Measurements from ENCODE around the gene IL17D. TPM values are rescaled to one million over a fixed set of nuclear protein-coding genes. Genes with fewer than 3 reads are reported as not detected.

IL17D gene
- total RNA-seq, 3 donors from 2014 or later: 0.73 to 6.7 (median 2.0) TPM

DNA sequence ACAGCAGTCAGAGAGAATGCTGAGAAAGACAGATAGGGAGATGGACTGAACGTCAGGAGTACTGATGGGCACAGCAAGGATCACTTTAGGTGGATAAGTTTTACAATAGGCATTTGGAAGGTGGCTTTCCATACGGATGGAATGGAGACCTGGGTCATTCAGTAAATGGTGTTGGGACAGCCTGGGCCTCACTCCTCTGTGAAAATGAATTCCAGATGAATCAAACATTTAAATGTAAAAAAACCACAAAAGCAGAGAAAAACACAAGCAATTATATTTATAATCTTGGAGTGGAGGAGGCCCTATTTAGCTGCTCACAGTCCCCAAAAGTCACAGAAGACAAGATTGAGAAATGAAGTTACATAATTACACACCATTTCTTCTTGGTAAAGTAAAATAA, 4.7 kb downstream of the IL17D start:
- DNase-seq (ENCODE audit: low spot score in 2 of 2): no peak
- no peak for TF ChIP-seq POLR2A (IDR thresholded peaks at IDR 0.05)
- H3K4me1 ChIP-seq: no peaks in the 10 kb centered on the region
- H3K27ac ChIP-seq: no peak overlapping the region
- H3K36me3 ChIP-seq: no peaks in the 10 kb centered on the region
- no peak overlapping the region for H3K4me3 ChIP-seq
- no peaks in the 10 kb centered on the region for H3K27me3 ChIP-seq
- H3K9me3 ChIP-seq: no peaks in the 10 kb centered on the region
- intact Hi-C loops (cut with DNase I; ENCODE audit: low total_unique reads): no loop called here

DNA sequence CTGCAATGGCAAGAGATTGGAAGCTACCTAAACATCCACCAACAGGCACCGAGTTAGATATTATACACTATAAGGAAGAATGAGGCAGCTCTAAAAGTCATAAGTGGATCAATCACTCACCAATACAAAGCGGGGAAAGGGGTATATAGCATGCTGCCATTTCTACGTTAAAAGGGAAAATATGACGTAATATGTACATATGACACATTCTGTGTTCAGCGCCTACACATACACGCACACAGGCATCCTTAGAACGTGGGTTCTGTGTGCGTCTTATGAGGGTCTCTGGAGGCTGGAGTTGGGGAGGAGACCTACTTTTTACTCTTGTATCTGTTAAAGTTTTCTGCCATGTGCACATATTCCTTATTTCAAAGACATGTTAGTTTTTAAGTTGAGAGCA, 5.9 kb downstream of the IL17D start:
- intact Hi-C loops (cut with DNase I; ENCODE audit: low total_unique reads): no loop called here
- DNase-seq (ENCODE audit: low spot score in 2 of 2): no peak
- no peaks in the 10 kb centered on the region for H3K4me1 ChIP-seq
- no peaks in the 10 kb centered on the region for H3K9me3 ChIP-seq
- no peak for TF ChIP-seq POLR2AphosphoS5 (IDR thresholded peaks at IDR 0.05)
- TF ChIP-seq, protein P1, sequence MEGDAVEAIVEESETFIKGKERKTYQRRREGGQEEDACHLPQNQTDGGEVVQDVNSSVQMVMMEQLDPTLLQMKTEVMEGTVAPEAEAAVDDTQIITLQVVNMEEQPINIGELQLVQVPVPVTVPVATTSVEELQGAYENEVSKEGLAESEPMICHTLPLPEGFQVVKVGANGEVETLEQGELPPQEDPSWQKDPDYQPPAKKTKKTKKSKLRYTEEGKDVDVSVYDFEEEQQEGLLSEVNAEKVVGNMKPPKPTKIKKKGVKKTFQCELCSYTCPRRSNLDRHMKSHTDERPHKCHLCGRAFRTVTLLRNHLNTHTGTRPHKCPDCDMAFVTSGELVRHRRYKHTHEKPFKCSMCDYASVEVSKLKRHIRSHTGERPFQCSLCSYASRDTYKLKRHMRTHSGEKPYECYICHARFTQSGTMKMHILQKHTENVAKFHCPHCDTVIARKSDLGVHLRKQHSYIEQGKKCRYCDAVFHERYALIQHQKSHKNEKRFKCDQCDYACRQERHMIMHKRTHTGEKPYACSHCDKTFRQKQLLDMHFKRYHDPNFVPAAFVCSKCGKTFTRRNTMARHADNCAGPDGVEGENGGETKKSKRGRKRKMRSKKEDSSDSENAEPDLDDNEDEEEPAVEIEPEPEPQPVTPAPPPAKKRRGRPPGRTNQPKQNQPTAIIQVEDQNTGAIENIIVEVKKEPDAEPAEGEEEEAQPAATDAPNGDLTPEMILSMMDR (IDR thresholded peaks at IDR 0.05): no peak
- TF ChIP-seq POLR2A (IDR thresholded peaks at IDR 0.05): no peak
- H3K4me3 ChIP-seq: no peak overlapping the region
- H3K27me3 ChIP-seq: no peaks in the 10 kb centered on the region
- no peak overlapping the region for H3K27ac ChIP-seq
- H3K36me3 ChIP-seq: no peaks in the 10 kb centered on the region

DNA sequence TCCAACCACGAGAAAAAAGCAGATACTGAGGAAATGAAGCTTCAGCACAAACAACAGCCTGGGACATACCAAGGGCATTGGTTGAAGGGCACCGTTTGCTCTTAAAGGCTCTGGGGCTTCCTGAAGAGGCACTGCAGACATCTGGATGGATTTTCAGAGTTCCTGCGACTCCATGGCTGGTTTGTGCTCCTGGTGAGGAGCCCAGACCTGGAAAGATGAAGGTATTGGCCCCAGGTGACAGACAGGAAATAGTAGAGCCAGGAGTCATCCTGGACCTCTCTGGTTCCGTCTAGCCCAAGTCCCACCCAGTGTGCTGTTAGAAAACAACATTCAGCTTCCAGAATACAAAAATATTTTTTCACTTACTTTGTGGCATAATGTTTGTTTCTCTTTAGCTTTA, 6.3 kb downstream of the IL17D start:
- no peak overlapping the region for H3K4me3 ChIP-seq
- intact Hi-C loops (cut with DNase I; ENCODE audit: low total_unique reads): loop anchor here (10.0 kb wide), 1 partner anchor 135 kb away; no protein-coding TSS in a partner anchor
- no peaks in the 10 kb centered on the region for H3K4me1 ChIP-seq
- H3K27ac ChIP-seq: no peak overlapping the region
- TF ChIP-seq, protein P1 (IDR thresholded peaks at IDR 0.05): no peak
- TF ChIP-seq POLR2A (IDR thresholded peaks at IDR 0.05): no peak
- no peak for TF ChIP-seq POLR2AphosphoS5 (IDR thresholded peaks at IDR 0.05)
- no peaks in the 10 kb centered on the region for H3K27me3 ChIP-seq
- no peaks in the 10 kb centered on the region for H3K36me3 ChIP-seq
- no peaks in the 10 kb centered on the region for H3K9me3 ChIP-seq
- DNase-seq (ENCODE audit: low spot score in 2 of 2): no peak

DNA sequence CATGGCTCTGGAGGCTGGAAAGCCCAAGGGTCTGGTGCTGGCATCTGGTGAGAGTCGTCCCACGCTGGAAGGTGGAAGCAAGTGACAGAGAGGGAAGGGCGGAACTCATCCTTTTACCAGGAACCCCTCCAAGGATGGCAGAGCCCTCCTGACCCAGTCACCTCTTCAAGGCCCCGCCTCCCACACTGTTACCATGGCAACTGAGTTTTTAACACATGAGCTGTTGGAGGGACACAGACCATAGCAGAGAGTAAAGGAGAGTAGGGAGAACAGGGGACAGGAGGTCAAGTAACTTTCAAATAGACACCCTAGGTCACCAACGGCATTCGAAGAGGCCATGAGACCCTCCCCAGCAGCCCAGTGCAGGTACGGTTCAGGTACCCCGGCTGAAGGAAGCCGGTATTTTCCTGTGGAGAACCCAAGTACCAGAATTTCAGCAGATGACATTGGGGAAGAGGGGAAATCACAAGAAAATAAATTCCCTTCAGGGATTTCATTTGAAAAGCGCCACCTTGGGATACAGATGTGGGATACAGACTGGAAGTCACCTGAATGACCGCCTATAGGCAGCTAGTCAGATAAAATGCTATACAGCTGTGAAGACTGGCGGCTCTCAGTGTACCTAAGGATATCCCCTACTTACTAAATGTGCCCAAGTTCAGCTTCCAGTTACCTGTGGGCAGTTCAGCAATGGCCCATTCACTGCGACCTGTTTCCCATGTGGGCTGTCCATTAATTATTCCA, 8.0 kb downstream of the IL17D start:
- intact Hi-C loops (cut with DNase I; ENCODE audit: low total_unique reads): loop anchor here (10.0 kb wide), 1 partner anchor 133 kb away; no protein-coding TSS in a partner anchor
- no peak for DNase-seq (ENCODE audit: low spot score in 2 of 2)
- Histone ChIP-seq H3K27me3 (no peaks in the 10 kb centered on the region), H3K36me3 (no peaks in the 10 kb centered on the region), H3K27ac (no peak overlapping the region), H3K9me3 (no peaks in the 10 kb centered on the region), H3K4me3 (no peak overlapping the region), H3K4me1 (no peaks in the 10 kb centered on the region)
- TF ChIP-seq, protein P1 (IDR thresholded peaks at IDR 0.05): no peak
- TF ChIP-seq POLR2A (IDR thresholded peaks at IDR 0.05): no peak
- no peak for TF ChIP-seq POLR2AphosphoS5 (IDR thresholded peaks at IDR 0.05)

DNA sequence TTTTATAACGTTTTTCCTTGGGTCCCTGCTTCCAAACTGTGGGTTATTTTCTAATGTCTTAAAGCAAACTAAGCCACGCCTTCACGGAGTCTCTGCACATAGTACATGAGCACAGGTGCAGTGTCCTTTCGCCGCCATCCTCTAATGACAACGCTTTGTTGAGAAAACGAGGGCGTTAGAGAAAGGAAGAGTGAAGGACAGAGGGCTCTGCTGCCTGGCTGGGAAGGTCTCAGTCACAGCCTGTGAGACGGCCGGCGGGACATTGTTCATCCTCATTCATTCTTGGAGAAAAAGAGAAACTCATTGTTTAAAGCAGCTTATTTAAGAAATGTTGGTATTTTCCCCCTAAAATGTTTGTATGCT, 9.5 kb downstream of the IL17D start:
- no peak for DNase-seq (ENCODE audit: low spot score in 2 of 2)
- no peak for TF ChIP-seq POLR2AphosphoS5 (IDR thresholded peaks at IDR 0.05)
- TF ChIP-seq POLR2A (IDR thresholded peaks at IDR 0.05): no peak
- TF ChIP-seq, protein P1 (IDR thresholded peaks at IDR 0.05): no peak
- H3K27me3 ChIP-seq: no peaks in the 10 kb centered on the region
- no peaks in the 10 kb centered on the region for H3K36me3 ChIP-seq
- peak overlapping the region in 1 of 2 donors; percentile 1 for H3K27ac ChIP-seq
- H3K4me3 ChIP-seq: peak overlapping the region; percentile 1 to 31 (median 27)
- intact Hi-C loops (cut with DNase I; ENCODE audit: low total_unique reads): loop anchor here (10.0 kb wide), 1 partner anchor 132 kb away; no protein-coding TSS in a partner anchor
- no peaks in the 10 kb centered on the region for H3K9me3 ChIP-seq
- H3K4me1 ChIP-seq: no peaks in the 10 kb centered on the region
